ENCODE data around the gene DCC.

GRCh38 chr18:52334307-52334706, 5.7 kb upstream of the DCC start:
- TF ChIP-seq HOXB5 (CRISPR knock-in tag; IDR thresholded peaks at IDR 0.05) (no peak), CBX2 (IDR thresholded peaks at IDR 0.05; ENCODE audit: borderline replicate concordance, low read depth) (no peak), CTCF (IDR thresholded peaks at IDR 0.05) (no peak), ATOH8 (CRISPR knock-in tag; IDR thresholded peaks at IDR 0.05; ENCODE audit: low read depth) (no peak), EHMT2 (IDR thresholded peaks at IDR 0.05; ENCODE audit: low read depth) (no peak), MAX (IDR thresholded peaks at IDR 0.05) (no peak), MAZ (IDR thresholded peaks at IDR 0.05; ENCODE audit: borderline replicate concordance, low read depth, low read length) (no peak), POLR2A (IDR thresholded peaks at IDR 0.05; ENCODE audit: low read length) (no peak)

All from A549 (cell line).